GM21515 (cell line): ENCODE measurements around the gene CBFA2T3.

Source experiments
- ATAC-seq: cut with Tn5 transposase; IDR thresholded peaks from one replicate; pipeline ENCODE4 v1.9.1; 2021; ENCODE audit not compliant: unreplicated experiment

CBFA2T3 gene

GRCh38 chr16:88940862-88941817 is 35.9 kb downstream of the CBFA2T3 start:
- no peak for ATAC-seq

GRCh38 chr16:88939972-88940861 is 36.8 kb downstream of the CBFA2T3 start:
- no peak for ATAC-seq

- no peak for ATAC-seq
These were observed 37.6 kb downstream of the CBFA2T3 start for GRCh38 chr16:88939245-88939971.

GRCh38 chr16:88938777-88939244 is 38.2 kb downstream of the CBFA2T3 start:
- ATAC-seq: no peak

- ATAC-seq: no peak
These were observed 38.8 kb downstream of the CBFA2T3 start for GRCh38 chr16:88938119-88938776.

GRCh38 chr16:88937206-88937621 is 39.8 kb downstream of the CBFA2T3 start:
- ATAC-seq: no peak

- no peak for ATAC-seq
These were observed 40.3 kb downstream of the CBFA2T3 start for GRCh38 chr16:88936556-88937205.

- ATAC-seq: no peak
These were observed 40.9 kb downstream of the CBFA2T3 start for GRCh38 chr16:88936008-88936555.

GRCh38 chr16:88934066-88934667 is 42.8 kb downstream of the CBFA2T3 start:
- ATAC-seq: no peak

- no peak for ATAC-seq
These were observed 44.1 kb downstream of the CBFA2T3 start for GRCh38 chr16:88932929-88933328.

GRCh38 chr16:88931936-88932335 is 45.1 kb downstream of the CBFA2T3 start:
- ATAC-seq: no peak

GRCh38 chr16:88931373-88931900 is 45.6 kb downstream of the CBFA2T3 start:
- no peak for ATAC-seq

- no peak for ATAC-seq
These were observed 46.3 kb downstream of the CBFA2T3 start for GRCh38 chr16:88930716-88931115.

- ATAC-seq: no peak
These were observed 47.9 kb downstream of the CBFA2T3 start for GRCh38 chr16:88929091-88929445.

GRCh38 chr16:88928405-88929090 is 48.5 kb downstream of the CBFA2T3 start:
- ATAC-seq: no peak

- ATAC-seq: no peak
These were observed 49.3 kb downstream of the CBFA2T3 start for GRCh38 chr16:88927661-88928060.

- ATAC-seq: no peak
These were observed 50.0 kb downstream of the CBFA2T3 start for GRCh38 chr16:88927010-88927409.

GRCh38 chr16:88926374-88926990 is 50.5 kb downstream of the CBFA2T3 start:
- ATAC-seq: no peak
